ENCODE measurements around the gene NR4A3.

The NR4A3 gene

GRCh38 chr9:99870126-99870525, 48.4 kb downstream of the NR4A3 start:
- no peak overlapping the region for H3K4me3 ChIP-seq (ENCODE audit: low read depth, low read length)
- no peak for DNase-seq (ENCODE audit: low read depth)
- TF ChIP-seq, protein P1, sequence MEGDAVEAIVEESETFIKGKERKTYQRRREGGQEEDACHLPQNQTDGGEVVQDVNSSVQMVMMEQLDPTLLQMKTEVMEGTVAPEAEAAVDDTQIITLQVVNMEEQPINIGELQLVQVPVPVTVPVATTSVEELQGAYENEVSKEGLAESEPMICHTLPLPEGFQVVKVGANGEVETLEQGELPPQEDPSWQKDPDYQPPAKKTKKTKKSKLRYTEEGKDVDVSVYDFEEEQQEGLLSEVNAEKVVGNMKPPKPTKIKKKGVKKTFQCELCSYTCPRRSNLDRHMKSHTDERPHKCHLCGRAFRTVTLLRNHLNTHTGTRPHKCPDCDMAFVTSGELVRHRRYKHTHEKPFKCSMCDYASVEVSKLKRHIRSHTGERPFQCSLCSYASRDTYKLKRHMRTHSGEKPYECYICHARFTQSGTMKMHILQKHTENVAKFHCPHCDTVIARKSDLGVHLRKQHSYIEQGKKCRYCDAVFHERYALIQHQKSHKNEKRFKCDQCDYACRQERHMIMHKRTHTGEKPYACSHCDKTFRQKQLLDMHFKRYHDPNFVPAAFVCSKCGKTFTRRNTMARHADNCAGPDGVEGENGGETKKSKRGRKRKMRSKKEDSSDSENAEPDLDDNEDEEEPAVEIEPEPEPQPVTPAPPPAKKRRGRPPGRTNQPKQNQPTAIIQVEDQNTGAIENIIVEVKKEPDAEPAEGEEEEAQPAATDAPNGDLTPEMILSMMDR (IDR thresholded peaks at IDR 0.05; ENCODE audit: low read depth, low read length, missing control alignments) = no peak

- DNase-seq (ENCODE audit: low read depth) = no peak
- TF ChIP-seq, protein P1 (IDR thresholded peaks at IDR 0.05; ENCODE audit: low read depth, low read length, missing control alignments) = no peak
- no peak overlapping the region for H3K4me3 ChIP-seq (ENCODE audit: low read depth, low read length)
These were observed 51.8 kb downstream of the NR4A3 start for GRCh38 chr9:99873531-99873930.

DNA sequence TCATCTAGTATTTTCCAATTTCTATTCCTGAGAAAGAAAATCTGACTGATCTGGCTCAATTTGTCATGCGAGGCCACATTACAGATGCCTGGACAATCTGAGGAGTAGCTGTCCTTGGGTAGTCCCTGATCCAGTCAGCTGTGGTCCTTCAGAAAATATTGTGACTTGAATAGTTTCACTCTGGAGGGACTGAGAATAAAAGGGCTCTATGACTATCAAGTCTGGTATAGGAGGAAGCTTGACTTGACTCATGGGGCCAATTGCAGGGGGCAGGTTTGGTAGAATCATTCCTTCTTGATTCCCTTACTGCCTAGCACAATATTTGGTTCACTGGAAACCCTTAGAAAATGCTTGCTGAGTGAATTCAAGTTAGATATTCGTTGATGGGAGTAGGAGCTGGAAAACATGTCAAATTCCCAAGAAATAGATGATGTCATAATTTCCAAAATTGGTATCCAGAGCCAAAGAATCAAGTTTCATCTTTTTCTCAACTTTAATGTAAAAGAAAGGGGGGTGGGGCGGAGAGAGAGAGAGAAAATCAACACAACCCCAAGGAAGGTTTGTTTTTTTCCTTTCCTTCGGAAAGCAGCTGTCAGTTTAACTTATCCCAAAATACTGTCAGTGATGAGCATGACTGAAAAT, 52.4 kb downstream of the NR4A3 start:
- no peak overlapping the region for H3K4me3 ChIP-seq (ENCODE audit: low read depth, low read length)
- no peak for DNase-seq (ENCODE audit: low read depth)
- TF ChIP-seq, protein P1 (IDR thresholded peaks at IDR 0.05; ENCODE audit: low read depth, low read length, missing control alignments) = no peak

- no peak for DNase-seq (ENCODE audit: low read depth)
- H3K4me3 ChIP-seq (ENCODE audit: low read depth, low read length) = no peak overlapping the region
- TF ChIP-seq, protein P1 (IDR thresholded peaks at IDR 0.05; ENCODE audit: low read depth, low read length, missing control alignments) = no peak
These were observed 54.5 kb downstream of the NR4A3 start for GRCh38 chr9:99876190-99876589.

GRCh38 chr9:99878651-99879050, 57.0 kb downstream of the NR4A3 start:
- no peak overlapping the region for H3K4me3 ChIP-seq (ENCODE audit: low read depth, low read length)
- no peak for DNase-seq (ENCODE audit: low read depth)
- TF ChIP-seq, protein P1 (IDR thresholded peaks at IDR 0.05; ENCODE audit: low read depth, low read length, missing control alignments) = no peak

DNA sequence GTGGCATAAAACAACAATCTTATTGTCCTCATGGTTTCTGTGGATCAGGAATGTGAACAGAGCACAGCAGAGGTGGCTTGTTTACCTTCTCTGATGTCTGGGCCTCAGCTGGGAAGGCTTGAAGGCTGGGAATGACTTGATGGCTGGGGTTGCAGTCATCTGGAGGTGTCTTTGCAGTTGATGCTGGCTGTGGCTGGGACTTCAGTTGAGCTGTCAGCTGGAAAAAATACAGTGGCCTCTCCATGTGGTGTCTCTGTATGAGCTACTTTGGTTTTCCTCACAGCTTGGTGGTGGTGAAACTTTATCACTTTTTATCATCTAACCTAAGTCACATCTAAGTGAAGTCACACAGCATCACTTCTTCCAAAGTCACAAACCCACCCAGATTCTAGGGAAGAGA, 60.1 kb downstream of the NR4A3 start:
- no peak overlapping the region for H3K4me3 ChIP-seq (ENCODE audit: low read depth, low read length)
- TF ChIP-seq, protein P1 (IDR thresholded peaks at IDR 0.05; ENCODE audit: low read depth, low read length, missing control alignments) = no peak
- DNase-seq (ENCODE audit: low read depth) = no peak

- TF ChIP-seq, protein P1 (IDR thresholded peaks at IDR 0.05; ENCODE audit: low read depth, low read length, missing control alignments) = no peak
- DNase-seq (ENCODE audit: low read depth) = no peak
- H3K4me3 ChIP-seq (ENCODE audit: low read depth, low read length) = no peak overlapping the region
These were observed 64.1 kb downstream of the NR4A3 start for GRCh38 chr9:99885747-99886146.
